NCI-H510A (cell line): ENCODE results near the gene ARL4C.

Experiments
- DNase-seq: peaks from one replicate; lab custom pipeline; 2025; lab: John Stamatoyannopoulos, UW

The ARL4C gene

GRCh38 chr2:234500394-234501006 is 3.6 kb upstream of the ARL4C start:
- peak; percentile 50 for DNase-seq

DNA sequence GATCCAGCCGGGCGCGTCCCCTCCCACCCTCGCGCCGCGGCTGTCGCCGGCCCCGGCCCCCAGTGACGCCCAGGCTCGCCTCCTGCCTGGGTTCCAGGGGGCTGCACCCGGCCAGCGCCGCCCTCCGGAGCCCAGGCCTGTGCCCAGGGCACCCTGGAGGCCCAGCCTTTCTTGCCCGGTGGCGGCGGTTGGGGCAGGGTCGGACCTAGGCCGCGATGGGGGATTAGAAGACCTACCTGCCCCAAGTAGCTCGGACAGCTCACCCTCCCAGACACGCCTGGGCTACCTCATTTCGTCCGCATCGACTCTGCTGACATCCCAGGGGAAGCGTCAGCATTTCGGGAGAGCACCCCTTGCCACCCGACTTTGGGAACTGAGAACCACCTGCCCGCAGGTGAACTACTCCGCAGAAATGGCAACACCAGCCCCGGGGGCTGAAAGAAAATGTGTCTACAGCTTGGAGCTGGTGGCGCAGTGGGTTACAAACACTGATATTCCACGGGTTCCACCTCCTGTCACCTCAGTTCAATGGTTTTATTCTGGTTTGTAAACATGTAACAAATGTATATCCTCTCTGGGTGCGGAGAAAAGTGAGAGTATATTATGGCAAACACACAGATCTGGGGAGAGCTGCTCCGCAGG is 834 bp upstream of the ARL4C start:
- DNase-seq = no peak

DNA sequence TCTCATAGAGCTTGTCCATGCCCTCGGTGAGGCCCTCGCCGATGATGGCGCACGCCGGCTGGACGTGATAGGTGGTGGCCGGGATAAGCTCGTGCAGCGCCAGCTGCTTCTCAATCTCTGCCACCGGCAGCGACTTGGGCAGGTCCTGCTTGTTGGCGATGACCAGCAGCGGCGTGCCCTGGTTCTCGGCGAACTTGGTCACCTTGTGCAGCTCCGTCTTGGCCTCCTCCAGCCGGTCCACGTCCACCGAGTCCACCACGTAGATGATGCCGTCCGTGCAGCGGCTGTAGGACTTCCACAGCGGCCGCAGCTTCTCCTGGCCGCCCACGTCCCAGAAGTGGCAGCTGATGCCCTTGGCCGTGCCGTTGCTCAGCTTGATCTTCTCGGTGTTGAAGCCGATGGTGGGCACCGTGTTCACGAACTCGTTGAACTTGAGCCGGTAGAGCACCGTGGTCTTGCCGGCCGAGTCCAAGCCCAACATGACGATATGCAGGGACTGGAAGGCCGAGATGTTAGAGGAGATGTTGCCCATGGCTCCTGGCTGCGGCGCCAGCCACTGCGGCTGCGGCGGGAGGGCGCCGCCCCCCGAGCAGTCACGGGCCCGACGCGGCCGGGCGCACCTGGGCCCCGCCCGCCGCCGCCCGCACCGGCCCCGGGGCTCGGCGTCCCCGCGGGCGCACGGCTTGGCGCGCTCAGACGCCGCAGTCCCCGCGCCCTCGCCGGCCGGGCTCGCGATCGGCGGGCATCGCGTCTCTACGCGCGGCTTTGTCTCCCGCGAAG is 636 bp downstream of the ARL4C start:
- peak; percentile 55 for DNase-seq

GRCh38 chr2:234495251-234496054 is 1.4 kb downstream of the ARL4C start:
- DNase-seq = no peak

GRCh38 chr2:234494361-234495250 is 2.3 kb downstream of the ARL4C start:
- DNase-seq = peak; percentile 30

- no peak for DNase-seq
Observed at GRCh38 chr2:234493796-234494195, 3.1 kb downstream of the ARL4C start.

DNA sequence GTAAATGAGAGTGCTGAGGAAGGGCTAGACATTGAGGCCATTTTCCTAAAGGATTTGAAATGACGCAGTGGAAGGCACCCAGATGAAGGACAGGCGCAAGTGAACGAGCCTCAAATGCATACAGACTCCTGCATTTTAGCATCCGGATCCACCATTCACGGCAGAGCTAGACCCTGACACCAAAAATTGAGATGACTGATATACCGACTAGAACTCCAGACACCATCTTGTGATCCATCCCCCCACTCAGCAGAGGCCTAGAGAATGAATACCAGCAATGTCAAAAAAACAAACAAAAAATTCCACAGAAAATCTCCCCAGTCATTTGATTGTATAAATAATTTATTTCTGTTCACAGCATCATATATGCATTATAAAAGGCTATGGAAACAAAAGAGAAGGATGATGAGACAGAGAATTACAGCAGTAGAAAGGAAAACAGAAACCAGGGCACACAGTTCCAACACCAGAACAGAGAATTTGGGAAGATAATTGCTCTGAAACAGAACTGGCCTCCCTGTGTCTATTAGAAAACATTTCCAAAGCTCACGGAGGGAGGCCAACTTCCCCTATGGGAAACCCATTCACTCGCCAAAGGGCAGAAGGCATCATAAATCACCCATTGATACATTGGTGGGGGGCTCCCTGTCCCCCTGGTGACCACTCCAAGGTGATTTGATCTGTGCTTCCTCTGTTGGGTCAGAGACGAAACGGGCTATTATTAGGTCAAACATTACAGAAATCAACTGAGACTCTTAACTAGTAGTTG is 4.0 kb downstream of the ARL4C start:
- no peak for DNase-seq

- no peak for DNase-seq
Observed at GRCh38 chr2:234491897-234492296, 5.0 kb downstream of the ARL4C start.

DNA sequence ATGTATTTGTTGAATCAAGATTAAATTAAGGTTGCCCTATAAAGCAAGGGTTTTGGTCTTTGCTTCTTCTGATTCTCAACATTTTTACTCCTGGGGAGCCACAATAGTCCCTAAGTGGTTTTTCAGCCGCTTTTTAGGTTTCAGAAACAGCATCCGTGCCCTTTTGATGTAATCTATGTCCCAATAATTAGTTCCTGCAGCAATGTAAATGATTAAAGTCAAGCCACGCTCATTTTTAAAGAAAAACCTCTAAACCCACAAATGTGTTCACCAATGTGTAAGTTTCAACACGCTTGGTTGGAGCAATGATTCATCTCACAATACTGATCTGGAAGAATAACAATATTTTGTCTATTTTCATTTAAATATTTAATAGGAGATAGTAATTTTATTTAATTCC is 5.6 kb downstream of the ARL4C start:
- DNase-seq = no peak

DNA sequence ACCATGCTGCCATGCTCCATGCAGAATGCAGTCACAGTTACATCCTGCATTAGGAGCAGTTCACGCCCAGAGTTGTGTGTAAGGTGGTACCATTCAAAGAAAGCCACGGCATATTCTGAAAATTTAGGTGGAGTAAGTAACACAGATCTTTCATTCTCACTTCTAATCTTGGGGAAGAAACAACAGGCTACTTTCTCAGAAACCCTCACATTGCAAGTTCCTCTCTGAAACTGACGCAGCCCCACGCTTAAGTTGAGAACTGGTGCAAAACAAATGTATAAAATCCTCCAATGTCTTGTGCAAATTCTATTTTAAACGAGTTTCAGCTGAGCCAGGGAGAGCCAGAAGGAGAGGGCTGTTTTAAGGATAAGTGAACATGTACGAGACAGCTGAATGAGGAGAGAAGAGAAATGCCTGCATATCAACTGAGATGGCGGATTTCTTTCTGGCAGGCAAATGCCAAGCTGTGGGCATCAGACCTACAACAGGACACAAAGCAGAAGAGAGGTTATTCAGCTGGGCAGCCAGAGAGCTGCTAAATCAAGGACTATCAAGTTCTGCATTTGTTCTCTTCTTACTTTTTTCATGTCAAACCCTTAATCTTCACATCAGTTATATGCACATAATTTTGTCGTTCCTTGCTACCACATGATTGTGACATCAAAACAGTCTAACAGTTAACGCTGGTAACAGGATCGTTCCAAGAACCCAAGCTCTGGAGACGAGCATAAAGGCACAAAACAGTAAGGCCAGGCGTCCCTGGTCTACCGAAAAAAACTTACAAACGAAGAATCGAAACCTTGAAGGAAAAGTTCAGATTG is 6.4 kb downstream of the ARL4C start:
- DNase-seq = no peak

DNA sequence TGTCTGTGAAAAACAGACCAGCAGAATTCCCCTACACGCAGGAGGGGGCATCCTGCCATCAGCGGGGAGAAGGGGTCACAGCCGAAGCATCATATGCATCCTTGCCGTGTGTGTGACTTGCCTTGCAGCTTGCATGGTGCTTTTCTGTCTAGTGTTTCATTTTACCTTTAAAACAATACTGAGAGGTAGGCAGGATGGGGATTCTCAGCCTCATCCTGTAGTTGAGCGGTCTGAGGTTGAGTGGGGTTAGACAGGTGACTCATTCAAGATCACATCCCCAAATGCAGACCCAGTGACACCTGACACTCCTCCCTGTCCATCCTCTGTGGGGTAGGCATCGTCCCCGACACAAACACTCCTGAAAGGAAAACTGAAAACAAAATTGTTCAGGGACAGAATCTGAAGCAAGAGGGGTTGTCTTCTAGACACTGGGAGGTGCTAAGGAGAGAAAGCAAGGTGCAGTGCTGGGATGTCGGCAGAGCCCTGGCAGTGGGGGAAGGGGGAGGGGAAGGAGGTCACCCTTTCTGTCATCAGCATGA is 7.9 kb downstream of the ARL4C start:
- DNase-seq = no peak

DNA sequence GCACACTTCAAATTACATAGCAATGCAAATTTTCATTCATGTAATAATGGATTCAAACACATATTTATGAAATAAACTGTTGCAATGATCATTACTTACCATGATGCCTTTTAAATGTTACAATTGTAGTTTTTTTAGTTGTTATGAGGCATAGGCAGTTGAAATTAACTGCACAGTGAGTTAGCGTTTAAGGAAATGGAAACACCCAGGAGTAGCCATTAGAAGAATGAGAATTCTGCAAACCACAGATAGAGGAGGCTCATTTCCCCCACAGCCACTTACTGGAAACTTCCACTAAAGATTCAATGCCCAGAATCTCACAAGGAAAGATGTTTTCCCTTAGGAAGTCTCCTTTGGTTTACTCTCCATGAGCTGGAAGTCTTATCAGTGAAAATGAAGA is 8.4 kb downstream of the ARL4C start:
- DNase-seq = no peak

DNA sequence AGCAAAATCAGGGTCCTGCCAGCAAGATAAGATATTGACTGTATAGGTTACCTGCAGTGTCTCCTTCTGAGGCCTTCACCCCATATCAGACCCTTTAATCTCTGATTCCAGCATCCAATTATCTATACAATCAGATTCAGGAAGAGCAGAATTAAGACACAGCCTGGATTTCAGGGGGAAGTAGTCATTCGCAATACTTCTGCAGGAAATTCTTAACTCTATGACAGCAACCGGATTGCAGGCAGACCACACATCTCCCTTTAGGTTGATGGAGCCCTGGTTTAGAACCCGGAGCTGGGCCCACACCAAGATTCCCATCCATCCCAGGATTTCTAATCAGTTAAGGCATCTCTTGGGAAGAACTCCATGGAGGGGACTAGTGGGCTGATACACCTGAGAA is 9.5 kb downstream of the ARL4C start:
- no peak for DNase-seq

DNA sequence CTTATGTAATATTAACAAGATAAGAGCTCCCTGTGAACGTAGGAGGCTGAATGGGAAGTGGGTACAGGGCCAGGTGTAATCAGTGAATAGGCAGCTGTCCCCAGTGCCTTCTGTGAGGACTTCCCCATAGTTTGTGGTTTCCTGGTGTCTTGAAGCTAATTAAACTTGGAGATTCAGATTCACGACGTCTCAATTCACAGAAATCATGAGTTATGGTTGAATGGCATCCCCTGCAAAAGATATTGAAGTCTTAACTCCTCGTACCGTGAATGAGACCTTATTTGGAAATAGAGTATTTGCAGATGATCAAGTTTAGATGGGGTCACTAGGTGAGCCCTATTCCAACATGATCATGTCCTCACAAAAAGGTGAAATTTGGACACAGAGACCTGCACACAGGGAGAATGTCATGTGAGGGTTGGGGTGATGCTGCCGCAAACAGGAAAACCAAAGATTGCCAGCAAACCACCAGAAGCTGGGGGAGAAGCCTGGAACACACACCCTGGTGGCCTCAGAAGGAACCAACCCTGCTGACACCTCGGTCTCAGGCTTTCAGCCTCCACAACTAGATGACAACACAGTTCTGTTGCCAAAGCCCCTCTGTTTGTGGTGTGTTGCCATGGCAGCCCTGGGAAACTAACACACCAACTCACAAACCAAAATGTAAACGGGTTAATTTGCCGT is 13.2 kb downstream of the ARL4C start:
- no peak for DNase-seq

DNA sequence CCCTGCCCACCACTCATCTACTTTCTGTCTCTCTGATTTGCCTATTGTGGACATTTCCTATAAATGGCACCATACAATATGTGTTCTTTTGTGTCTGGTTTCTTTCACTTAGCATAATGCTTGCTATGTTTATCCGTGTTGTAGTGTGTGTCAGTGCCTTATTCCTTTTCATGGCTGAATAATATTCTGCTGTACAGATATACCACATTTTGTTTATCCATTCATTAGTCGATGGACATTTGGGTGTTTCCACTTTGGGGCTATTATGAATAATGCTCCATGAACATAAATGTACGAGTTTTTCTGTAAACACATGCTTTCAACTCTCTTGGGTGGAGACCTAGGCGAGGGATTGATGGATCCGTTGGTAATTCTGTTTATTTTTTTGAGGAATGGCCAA is 15.6 kb downstream of the ARL4C start:
- DNase-seq = no peak

DNA sequence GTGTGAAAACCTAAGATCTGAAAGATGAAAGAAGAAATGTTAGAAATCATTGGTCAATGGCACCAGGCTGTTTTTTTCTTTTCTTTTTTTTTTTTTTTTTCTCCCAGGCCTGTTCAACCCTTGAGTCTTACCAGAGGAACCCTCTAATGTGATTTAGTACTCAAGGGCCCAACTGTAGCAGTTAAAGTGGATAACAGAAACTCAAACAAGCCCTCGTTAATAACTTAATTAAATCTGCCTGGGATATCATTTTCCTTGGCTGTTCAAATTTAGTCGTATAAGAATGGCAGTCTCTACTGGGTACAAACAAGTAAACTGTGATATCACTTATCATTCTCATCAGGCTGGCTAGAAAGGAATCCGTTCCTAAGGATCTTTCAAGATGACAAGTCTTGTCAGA is 16.5 kb downstream of the ARL4C start:
- DNase-seq = no peak

GRCh38 chr2:234479465-234479864 is 17.4 kb downstream of the ARL4C start:
- DNase-seq = no peak

DNA sequence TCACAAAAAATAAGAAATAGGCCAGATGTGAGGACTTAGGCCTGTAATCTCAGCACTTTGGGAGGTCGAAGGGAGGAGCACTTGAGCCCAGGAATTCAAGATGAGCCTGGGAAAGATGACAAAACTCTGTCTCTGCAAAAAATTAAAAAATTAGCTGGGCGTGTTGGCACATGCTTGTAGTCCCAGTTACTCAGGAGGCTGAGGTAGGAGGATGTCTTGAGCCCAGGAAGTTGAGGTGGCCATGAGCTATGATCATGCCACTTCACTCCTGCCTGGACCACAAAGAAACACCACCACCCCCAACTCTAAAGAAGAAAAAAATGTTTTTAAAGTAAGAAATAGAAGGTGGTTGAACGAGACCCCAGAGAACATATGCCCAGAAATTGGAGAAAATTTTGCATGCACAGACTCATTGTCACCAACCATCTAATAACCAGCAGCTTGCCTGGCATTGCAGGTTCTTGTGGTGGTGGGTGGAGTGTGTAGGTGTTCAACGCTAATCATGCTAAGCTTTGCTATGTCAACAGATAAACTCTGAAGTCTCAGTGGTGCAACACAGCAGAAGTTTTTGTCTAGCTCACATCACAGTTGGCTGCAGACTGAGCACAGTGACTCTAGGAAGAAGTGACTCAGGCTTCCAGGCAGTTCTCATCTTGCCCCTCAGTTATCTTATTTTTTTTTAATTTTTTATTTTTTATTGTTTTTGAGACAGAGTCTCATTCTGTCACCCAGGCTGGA is 18.6 kb downstream of the ARL4C start:
- DNase-seq = no peak
